OCI-LY7 (cell line): Measurements from ENCODE around the gene EHD4.

Experiments used
- CTCF ChIP-seq: fragments of 200-600 bp; sonication (generic); conservative IDR thresholded peaks from 2 replicates; pipeline ENCODE4 v1.5.1; 2014; ENCODE audit warnings: mild to moderate bottlenecking, antibody characterized with exemption, low read length, moderate library complexity, mixed read lengths
- EZH2phosphoT487 ChIP-seq: fragments of 200-600 bp; sonication (generic); IDR thresholded peaks from 2 replicates; pipeline ENCODE4 v1.6.1; 2018; ENCODE audit warnings: low read depth, borderline replicate concordance, mild to moderate bottlenecking, mixed run types, antibody characterized with exemption, low read length, moderate library complexity, mixed read lengths

DNA sequence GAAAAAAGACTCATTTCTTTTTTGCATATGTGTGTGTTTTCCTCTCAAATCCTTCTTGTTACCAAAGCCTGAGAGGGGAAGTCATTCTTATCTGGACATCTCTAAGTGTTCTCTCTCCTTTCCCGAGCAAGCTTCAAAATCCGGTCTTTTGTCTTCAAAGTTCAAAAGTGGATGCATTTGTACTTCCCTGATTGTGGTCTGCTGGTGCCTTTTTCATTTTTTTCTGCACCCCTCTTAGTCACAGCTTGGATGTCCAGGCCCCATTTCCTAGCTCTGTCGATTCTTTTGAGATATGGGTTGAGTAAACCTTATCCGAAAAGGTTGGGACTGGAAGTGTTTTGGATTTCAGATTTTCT is 34.8 kb downstream of the EHD4 start:
- no peak for TF ChIP-seq EZH2phosphoT487
- no peak for TF ChIP-seq CTCF
